Loucy (cell line): ENCODE results near the gene FOXA2.

Experiments
- H2AFZ ChIP-seq: fragments of 200-600 bp; sonication (generic); 2 replicates; pipeline ENCODE4 v1.6.0; 2016; ENCODE audit warnings: antibody characterized with exemption, mild to moderate bottlenecking, low read length, moderate library complexity
- H3F3A ChIP-seq: fragments of 200-600 bp; 2 replicates; pipeline ENCODE4 v1.6.0; 2016; ENCODE audit warnings: antibody characterized with exemption, low read depth, mild to moderate bottlenecking
- H3K27me3 ChIP-seq: fragments of 200-600 bp; sonication (generic); 2 replicates; pipeline ENCODE4 v1.6.1; 2014; ENCODE audit warnings: low read length, mild to moderate bottlenecking; ENCODE audit not compliant: insufficient read depth, poor library complexity, severe bottlenecking
- H3K36me3 ChIP-seq: fragments of 200-600 bp; sonication (generic); 2 replicates; pipeline ENCODE4 v1.6.1; 2016; ENCODE audit warnings: low read length; ENCODE audit not compliant: insufficient read depth
- H3K4me1 ChIP-seq: fragments of 200-600 bp; sonication (generic); 2 replicates; pipeline ENCODE4 v1.5.1; 2014; ENCODE audit warnings: low read length, mild to moderate bottlenecking; ENCODE audit not compliant: insufficient read depth, poor library complexity, severe bottlenecking
- H3K4me2 ChIP-seq: fragments of 200-600 bp; sonication (generic); 2 replicates; pipeline ENCODE4 v1.6.0; 2014; ENCODE audit warnings: antibody characterized with exemption, low read length, low read depth, mild to moderate bottlenecking; ENCODE audit not compliant: poor library complexity, severe bottlenecking
- H3K4me3 ChIP-seq: fragments of 200-600 bp; sonication (generic); 2 replicates; pipeline ENCODE4 v1.5.1; 2014; ENCODE audit warnings: low read length, mild to moderate bottlenecking, mixed read lengths; ENCODE audit not compliant: poor library complexity, severe bottlenecking
- H3K79me2 ChIP-seq: fragments of 200-600 bp; sonication (generic); 2 replicates; pipeline ENCODE4 v1.6.1; 2014; ENCODE audit warnings: low read length; ENCODE audit not compliant: insufficient read depth
- H3K9ac ChIP-seq: fragments of 200-600 bp; sonication (generic); 2 replicates; pipeline ENCODE4 v1.6.0; 2014; ENCODE audit warnings: mild to moderate bottlenecking, low read depth, low read length, moderate library complexity; ENCODE audit not compliant: poor library complexity, severe bottlenecking
- H3K9me2 ChIP-seq: fragments of 200-600 bp; sonication (generic); replicated peaks from 2 replicates; pipeline ENCODE4 v1.6.1; 2016; ENCODE audit warnings: low read depth, low read length, mixed read lengths
- H3K9me3 ChIP-seq: fragments of 200-600 bp; sonication (generic); 2 replicates; pipeline ENCODE4 v1.6.1; 2014; ENCODE audit warnings: mild to moderate bottlenecking, antibody characterized with exemption, low read length, low read depth; ENCODE audit not compliant: insufficient read depth
- H4K20me1 ChIP-seq: fragments of 200-600 bp; sonication (generic); 2 replicates; pipeline ENCODE4 v1.6.0; 2014; ENCODE audit warnings: antibody characterized with exemption, low read length, mild to moderate bottlenecking; ENCODE audit not compliant: insufficient read depth, poor library complexity, severe bottlenecking
- CTCF ChIP-seq: fragments of 200-600 bp; sonication (generic); conservative IDR thresholded peaks from 2 replicates; pipeline ENCODE4 v1.5.1; 2014; ENCODE audit warnings: mild to moderate bottlenecking, antibody characterized with exemption, low read length
- EZH2phosphoT487 ChIP-seq: fragments of 200-600 bp; IDR thresholded peaks from 2 replicates; pipeline ENCODE4 v1.6.1; 2018; ENCODE audit warnings: antibody characterized with exemption, mild to moderate bottlenecking, moderate library complexity, borderline replicate concordance

The FOXA2 gene

DNA sequence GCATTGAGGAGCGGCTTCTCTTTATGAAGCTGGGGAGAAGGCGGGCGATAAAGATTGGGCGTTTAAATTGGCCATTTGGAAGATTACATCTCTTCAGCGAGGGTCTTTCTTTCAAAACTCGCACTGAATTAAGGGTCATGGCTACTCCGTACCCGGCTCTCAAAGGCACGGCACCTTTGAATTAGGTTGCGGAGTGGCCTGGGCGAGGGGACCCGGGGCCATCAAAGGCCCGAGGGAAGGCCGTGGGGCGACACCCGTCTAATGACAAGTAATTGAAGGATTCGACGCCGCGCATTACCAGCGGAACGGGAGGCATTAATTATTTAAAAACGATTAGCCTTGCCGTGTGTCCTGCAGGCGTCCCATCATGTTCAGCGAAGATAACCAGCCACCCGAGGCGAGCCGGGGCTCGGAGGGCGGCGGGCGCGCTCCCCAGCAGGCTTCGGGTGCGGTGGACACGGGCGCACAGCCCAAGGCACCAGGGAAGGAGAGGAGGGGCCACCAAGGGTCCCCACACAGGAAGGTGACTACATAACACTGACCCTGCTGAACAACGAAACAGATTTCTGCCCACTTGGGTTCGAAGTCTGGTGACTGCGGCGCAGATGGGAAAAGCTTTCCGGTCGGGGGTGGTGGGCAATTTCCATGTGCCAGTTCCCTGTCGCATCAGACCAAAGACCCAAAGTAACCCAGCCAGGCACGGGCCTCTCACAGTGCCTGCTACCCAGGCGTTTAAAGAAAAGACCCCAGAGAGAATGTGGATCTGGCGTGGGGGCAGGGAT is 7.4 kb downstream of the FOXA2 start:
- Histone ChIP-seq H3K4me2 (no peak overlapping the region), H3K27me3 (no peaks in the 10 kb centered on the region)

GRCh38 chr20:22576273-22576672 is 8.1 kb downstream of the FOXA2 start:
- H3K9me3 ChIP-seq: no peaks in the 10 kb centered on the region
- H3K27me3 ChIP-seq: no peaks in the 10 kb centered on the region
- H3F3A ChIP-seq: no peaks in the 10 kb centered on the region
- no peaks in the 10 kb centered on the region for H3K4me1 ChIP-seq
- no peak overlapping the region for H3K9ac ChIP-seq
- no peaks in the 10 kb centered on the region for H3K9me2 ChIP-seq
- H4K20me1 ChIP-seq: no peaks in the 10 kb centered on the region
- H3K4me2 ChIP-seq: no peak overlapping the region
- TF ChIP-seq EZH2phosphoT487: no peak
- no peak for TF ChIP-seq CTCF
- no peak overlapping the region for H3K4me3 ChIP-seq
- H3K79me2 ChIP-seq: no peaks in the 10 kb centered on the region
- no peak overlapping the region for H2AFZ ChIP-seq
- no peaks in the 10 kb centered on the region for H3K36me3 ChIP-seq

More for the DNA sequence above, 7.4 kb downstream of the FOXA2 start:
- H3K4me1 ChIP-seq: no peaks in the 10 kb centered on the region
- H3K36me3 ChIP-seq: no peaks in the 10 kb centered on the region
- H3K4me3 ChIP-seq: no peak overlapping the region
- H3K9me2 ChIP-seq: no peaks in the 10 kb centered on the region
- no peaks in the 10 kb centered on the region for H3F3A ChIP-seq
- H2AFZ ChIP-seq: no peak overlapping the region
- H4K20me1 ChIP-seq: no peaks in the 10 kb centered on the region
- H3K79me2 ChIP-seq: no peaks in the 10 kb centered on the region
- TF ChIP-seq CTCF: no peak
- TF ChIP-seq EZH2phosphoT487: no peak
- H3K9ac ChIP-seq: no peak overlapping the region
- H3K9me3 ChIP-seq: no peaks in the 10 kb centered on the region

DNA sequence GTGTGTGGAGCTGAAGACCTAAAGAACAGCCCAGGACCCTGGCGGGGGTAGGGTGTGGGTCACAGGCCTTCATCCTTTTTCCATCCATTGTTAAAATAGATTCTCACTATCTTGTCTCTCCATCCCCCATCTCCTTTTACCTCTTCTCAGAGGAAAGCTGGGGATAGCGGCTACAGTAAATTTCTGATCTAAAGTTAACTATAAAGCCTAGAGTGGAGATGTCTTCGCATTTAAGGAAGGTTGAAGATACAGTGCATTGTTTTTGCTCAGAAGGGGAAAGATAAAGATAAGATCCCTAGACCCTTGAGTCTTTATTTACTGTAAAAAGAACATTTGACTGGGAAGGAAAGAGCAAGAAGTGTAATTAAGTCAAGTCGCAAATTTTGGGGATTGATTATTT is 8.6 kb downstream of the FOXA2 start:
- H3K36me3 ChIP-seq: no peaks in the 10 kb centered on the region
- no peak overlapping the region for H3K4me2 ChIP-seq
- H3K4me3 ChIP-seq: no peak overlapping the region
- H3K4me1 ChIP-seq: no peaks in the 10 kb centered on the region
- TF ChIP-seq CTCF: no peak
- TF ChIP-seq EZH2phosphoT487: no peak
- H3K9ac ChIP-seq: no peak overlapping the region
- no peaks in the 10 kb centered on the region for H3K27me3 ChIP-seq
- no peaks in the 10 kb centered on the region for H3F3A ChIP-seq
- H4K20me1 ChIP-seq: no peaks in the 10 kb centered on the region
- H3K79me2 ChIP-seq: no peaks in the 10 kb centered on the region
- no peaks in the 10 kb centered on the region for H3K9me3 ChIP-seq
- H2AFZ ChIP-seq: no peak overlapping the region
- H3K9me2 ChIP-seq: no peaks in the 10 kb centered on the region
